Keratinocyte (primary cell): ENCODE data around the gene UBE2D3.

Experiments used
- EZH2 ChIP-seq: IDR thresholded peaks from one replicate; pipeline ENCODE4 v1.6.1; 2012; ENCODE audit warnings: inconsistent platforms, mild to moderate bottlenecking, low read length, moderate library complexity
- TF ChIP-seq, protein P1 (sequence below), 3 experiments: IDR thresholded peaks in 1 of 3; conservative IDR thresholded peaks in 1 of 3; optimal IDR thresholded peaks in 1 of 3; 2 replicates in 2 of 3; 3 replicates in 1 of 3; pipeline versions ENCODE3 to v1.5.1; 2011; ENCODE audit warnings: low read length in 3 of 3, mild to moderate bottlenecking in 3 of 3, moderate library complexity in 2 of 3, control low read depth in 1 of 3, inconsistent platforms in 1 of 3; ENCODE audit not compliant: insufficient read depth in 2 of 3; ENCODE audit errors: extremely low read depth in 1 of 3

DNA sequence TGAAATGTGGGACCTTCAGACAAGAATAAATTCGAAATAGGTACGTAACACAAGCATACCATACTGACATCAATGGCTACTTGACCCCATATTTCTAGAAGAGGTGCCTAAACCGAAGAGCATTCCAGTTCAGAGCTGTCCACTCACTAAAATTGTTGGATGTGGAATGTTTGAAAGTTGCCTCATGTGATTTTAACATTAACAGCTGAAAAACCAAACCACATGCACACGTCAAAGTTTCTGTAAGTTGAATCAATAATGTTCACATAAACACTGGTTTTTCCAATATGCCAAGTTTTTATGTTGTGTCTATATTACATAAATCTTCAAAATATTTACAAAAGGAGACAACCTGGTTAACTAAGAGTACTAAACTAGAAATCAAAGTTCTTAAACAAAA, 3.5 kb downstream of the UBE2D3 start:
- TF ChIP-seq, protein P1, sequence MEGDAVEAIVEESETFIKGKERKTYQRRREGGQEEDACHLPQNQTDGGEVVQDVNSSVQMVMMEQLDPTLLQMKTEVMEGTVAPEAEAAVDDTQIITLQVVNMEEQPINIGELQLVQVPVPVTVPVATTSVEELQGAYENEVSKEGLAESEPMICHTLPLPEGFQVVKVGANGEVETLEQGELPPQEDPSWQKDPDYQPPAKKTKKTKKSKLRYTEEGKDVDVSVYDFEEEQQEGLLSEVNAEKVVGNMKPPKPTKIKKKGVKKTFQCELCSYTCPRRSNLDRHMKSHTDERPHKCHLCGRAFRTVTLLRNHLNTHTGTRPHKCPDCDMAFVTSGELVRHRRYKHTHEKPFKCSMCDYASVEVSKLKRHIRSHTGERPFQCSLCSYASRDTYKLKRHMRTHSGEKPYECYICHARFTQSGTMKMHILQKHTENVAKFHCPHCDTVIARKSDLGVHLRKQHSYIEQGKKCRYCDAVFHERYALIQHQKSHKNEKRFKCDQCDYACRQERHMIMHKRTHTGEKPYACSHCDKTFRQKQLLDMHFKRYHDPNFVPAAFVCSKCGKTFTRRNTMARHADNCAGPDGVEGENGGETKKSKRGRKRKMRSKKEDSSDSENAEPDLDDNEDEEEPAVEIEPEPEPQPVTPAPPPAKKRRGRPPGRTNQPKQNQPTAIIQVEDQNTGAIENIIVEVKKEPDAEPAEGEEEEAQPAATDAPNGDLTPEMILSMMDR (optimal IDR thresholded peaks at IDR 0.05 in 1 of 3, IDR thresholded peaks at IDR 0.05 in 1 of 3, conservative IDR thresholded peaks at IDR 0.05 in 1 of 3; ENCODE audit: extremely low read depth in 1 of 3, insufficient read depth in 2 of 3, low read length in 3 of 3) = no peak
- TF ChIP-seq EZH2 = no peak
